C4-2B (cell line): Measurements from ENCODE around the gene MPDZ.
A peak's percentile ranks its signal among the peaks of the same experiment; 100 is the strongest.

Experiments
- H3K27ac ChIP-seq: fragments of 450-650 bp; 2 replicates; pipeline ENCODE4 v1.5.1; 2017
- CTCF ChIP-seq: fragments of 450-650 bp; conservative IDR thresholded peaks from 2 replicates; pipeline ENCODE4 v1.5.1; 2017; ENCODE audit warnings: mild to moderate bottlenecking
- ZFX ChIP-seq: fragments of 450-650 bp; IDR thresholded peaks from 2 replicates; pipeline ENCODE4 v1.6.1; 2017

Gene MPDZ

GRCh38 chr9:13278023-13278367 is 1.5 kb downstream of the MPDZ start:
- H3K27ac ChIP-seq = peak overlapping the region; percentile 96
- TF ChIP-seq ZFX (no peak), CTCF (no peak)

- H3K27ac ChIP-seq = no peak overlapping the region
- no peak for TF ChIP-seq CTCF
- no peak for TF ChIP-seq ZFX
These were observed 4.4 kb downstream of the MPDZ start for GRCh38 chr9:13274886-13275641.

DNA sequence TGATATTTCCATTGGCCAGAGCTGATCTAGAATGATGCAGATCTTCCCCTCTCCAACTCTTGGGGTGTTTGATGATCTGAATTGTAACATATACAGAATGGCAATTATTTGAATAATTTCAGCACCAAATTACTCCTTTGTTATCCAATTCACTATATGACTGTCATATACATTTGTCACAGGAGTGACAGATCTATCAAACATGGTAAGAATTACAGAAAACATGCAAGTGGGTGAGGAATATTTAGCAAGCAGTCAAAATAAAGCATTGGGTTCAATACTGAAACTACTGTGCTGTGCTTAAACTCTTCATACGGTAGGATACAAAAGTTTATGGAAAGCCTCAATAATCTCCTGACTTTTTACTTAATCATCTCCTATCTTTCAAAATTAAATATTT is 8.8 kb downstream of the MPDZ start:
- H3K27ac ChIP-seq = no peak overlapping the region
- no peak for TF ChIP-seq CTCF
- TF ChIP-seq ZFX = no peak

GRCh38 chr9:13269589-13270452 is 9.7 kb downstream of the MPDZ start:
- no peak overlapping the region for H3K27ac ChIP-seq

GRCh38 chr9:13268469-13268868 is 11.0 kb downstream of the MPDZ start:
- no peak overlapping the region for H3K27ac ChIP-seq
- TF ChIP-seq CTCF = no peak
- TF ChIP-seq ZFX = no peak

More at GRCh38 chr9:13269589-13270452, 9.7 kb downstream of the MPDZ start:
- TF ChIP-seq ZFX (no peak), CTCF (no peak)

DNA sequence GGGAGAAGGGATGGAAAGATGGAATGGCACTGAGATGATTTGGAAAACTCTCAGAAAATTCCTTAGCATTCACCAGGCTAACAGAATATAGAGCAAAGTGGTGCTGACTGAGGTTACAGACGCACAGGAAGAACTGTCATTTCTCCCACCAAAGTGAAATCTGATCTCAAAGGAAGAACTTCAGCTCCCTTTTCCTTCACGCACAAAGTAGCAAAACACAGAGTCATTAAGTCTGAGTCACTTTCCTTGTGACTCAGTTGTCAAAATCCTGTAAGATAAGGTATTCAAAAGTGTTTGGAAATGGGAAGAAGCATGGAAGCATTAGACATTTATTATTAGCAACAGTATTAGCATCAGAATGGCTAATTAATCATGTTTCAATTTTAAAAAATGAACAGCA is 11.7 kb downstream of the MPDZ start:
- TF ChIP-seq CTCF (no peak), ZFX (no peak)
- no peak overlapping the region for H3K27ac ChIP-seq

- H3K27ac ChIP-seq = no peak overlapping the region
- TF ChIP-seq ZFX = no peak
- TF ChIP-seq CTCF = no peak
These were observed 13.3 kb downstream of the MPDZ start for GRCh38 chr9:13266167-13266566.
